Fibroblast of villous mesenchyme (primary cell): ENCODE measurements around the gene VAT1L. TPM values are rescaled to one million over a fixed set of nuclear protein-coding genes. Genes with fewer than 3 reads are reported as not detected.
"Not testable (repeated sequence)": the region's sequence is repeated elsewhere in the genome, so short reads cannot be mapped to it uniquely, and the experiment has no call there.

ENCODE experiments used
- DNase-seq: peaks from one replicate; pipeline ENCODE4 v3.0.0-alpha.2; 2010; ENCODE audit warnings: low read depth
- H3K4me3 ChIP-seq: 2 replicates; pipeline ENCODE4 v1.5.1; 2011; ENCODE audit warnings: low read depth, mild to moderate bottlenecking, low read length
- CTCF ChIP-seq: IDR thresholded peaks from 2 replicates; pipeline ENCODE4 v1.5.1; 2012; ENCODE audit warnings: low read depth, mild to moderate bottlenecking, low read length; ENCODE audit not compliant: insufficient read depth
- total RNA-seq: library from RNA; depleted of rRNA; stranded (reverse); fragments of >200 nt; gene quantifications from 2 replicates; pipeline ENCODE4 v1.2.3, GENCODE V29; 2012

The VAT1L gene
- total RNA-seq, 1 donor: 37.6 TPM

GRCh38 chr16:77975942-77976341 is 187.6 kb downstream of the VAT1L start:
- no peak for TF ChIP-seq CTCF
- no peak for DNase-seq
- H3K4me3 ChIP-seq: no peak overlapping the region

GRCh38 chr16:77977339-77977738 is 189.0 kb downstream of the VAT1L start:
- no peak for TF ChIP-seq CTCF
- no peak for DNase-seq
- no peak overlapping the region for H3K4me3 ChIP-seq

DNA sequence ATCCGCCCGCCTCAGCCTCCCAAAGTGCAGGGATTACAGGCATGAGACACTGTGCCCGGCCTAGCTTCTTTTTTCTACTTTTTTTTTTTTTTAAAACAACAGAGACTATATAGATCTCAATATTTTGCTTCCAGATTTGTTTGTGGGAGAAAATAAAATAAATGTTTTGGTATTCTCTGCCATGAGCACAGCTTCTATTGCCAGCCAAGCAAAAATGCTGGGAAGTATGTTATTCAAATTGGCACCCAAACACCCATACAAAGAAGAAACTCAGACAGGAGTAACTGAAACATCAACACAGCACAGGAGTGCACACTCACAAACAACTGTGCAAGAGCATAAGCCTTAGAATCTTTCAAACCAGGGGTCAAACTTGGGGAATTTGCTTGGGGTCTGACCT is 196.7 kb downstream of the VAT1L start:
- TF ChIP-seq CTCF: no peak
- no peak overlapping the region for H3K4me3 ChIP-seq
- no peak for DNase-seq

- no peak overlapping the region for H3K4me3 ChIP-seq
These were observed 197.8 kb downstream of the VAT1L start for GRCh38 chr16:77986011-77986740.

GRCh38 chr16:77987810-77988209 is 199.4 kb downstream of the VAT1L start:
- H3K4me3 ChIP-seq: no peak overlapping the region
- TF ChIP-seq CTCF: no peak
- DNase-seq: no peak

More at GRCh38 chr16:77986011-77986740, 197.8 kb downstream of the VAT1L start:
- DNase-seq: no peak
- no peak for TF ChIP-seq CTCF

- no peak for TF ChIP-seq CTCF
- no peak overlapping the region for H3K4me3 ChIP-seq
- DNase-seq: no peak
These were observed 201.5 kb downstream of the VAT1L start for GRCh38 chr16:77989846-77990245.

DNA sequence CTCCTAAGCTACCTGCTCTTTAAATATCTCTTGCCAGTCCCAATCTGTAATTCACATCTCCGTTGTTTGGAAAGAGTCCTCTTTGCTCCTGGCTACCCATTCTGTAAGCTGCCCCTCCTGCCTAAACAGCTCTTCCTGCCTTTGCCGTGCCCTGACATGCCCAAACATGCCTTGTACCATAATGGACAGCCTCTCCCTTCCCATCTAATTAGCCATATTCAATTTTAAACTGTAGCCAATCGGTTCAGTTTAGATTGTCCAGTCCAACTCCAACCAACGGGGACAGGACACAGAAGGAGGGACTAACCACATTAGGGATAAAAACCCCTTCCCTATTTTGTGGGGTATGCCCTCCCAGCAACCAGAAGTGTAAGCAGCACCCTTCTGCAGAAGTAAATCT is 203.3 kb downstream of the VAT1L start:
- no peak for DNase-seq
- no peak overlapping the region for H3K4me3 ChIP-seq
- TF ChIP-seq CTCF: no peak

DNA sequence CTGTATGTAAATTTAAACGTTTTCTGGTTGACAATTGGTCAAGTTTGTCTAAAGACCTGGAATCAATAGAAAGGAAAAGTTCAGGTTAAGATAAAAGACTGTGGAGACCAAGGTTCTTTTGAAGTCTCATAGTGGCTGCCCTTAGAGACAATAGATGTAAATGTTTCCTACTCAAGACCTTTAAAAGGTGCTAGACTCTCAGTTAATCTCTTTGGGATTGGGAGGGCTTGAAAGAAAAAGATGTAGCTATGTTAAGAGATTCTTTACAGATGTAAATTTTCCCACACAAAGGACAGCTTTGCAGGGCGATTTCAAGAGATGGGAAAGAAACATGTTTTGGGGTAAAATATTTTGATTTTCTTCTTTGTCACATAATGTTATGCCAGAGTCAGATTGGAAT is 204.0 kb downstream of the VAT1L start:
- not testable (repeated sequence) for DNase-seq

More for the DNA sequence above, 204.0 kb downstream of the VAT1L start:
- H3K4me3 ChIP-seq: not testable (repeated sequence)
